GM18951 (cell line): ENCODE data around the gene IGSF9.

Source experiments
- POLR2A ChIP-seq: IDR thresholded peaks from 4 replicates; pipeline ENCODE4 v1.6.1; 2011; ENCODE audit warnings: mild to moderate bottlenecking; ENCODE audit not compliant: insufficient read length, insufficient read depth; ENCODE audit errors: extremely low read depth
- in situ Hi-C: fragments of 300-500 bp; cut with MboI; formaldehyde crosslinking; loops from one replicate; pipeline ENCODE4 v1.12.0; 2022; ENCODE audit warnings: low sequenced_read_pairs, mixed read lengths, inconsistent platforms; ENCODE audit not compliant: unreplicated experiment

IGSF9 gene

DNA sequence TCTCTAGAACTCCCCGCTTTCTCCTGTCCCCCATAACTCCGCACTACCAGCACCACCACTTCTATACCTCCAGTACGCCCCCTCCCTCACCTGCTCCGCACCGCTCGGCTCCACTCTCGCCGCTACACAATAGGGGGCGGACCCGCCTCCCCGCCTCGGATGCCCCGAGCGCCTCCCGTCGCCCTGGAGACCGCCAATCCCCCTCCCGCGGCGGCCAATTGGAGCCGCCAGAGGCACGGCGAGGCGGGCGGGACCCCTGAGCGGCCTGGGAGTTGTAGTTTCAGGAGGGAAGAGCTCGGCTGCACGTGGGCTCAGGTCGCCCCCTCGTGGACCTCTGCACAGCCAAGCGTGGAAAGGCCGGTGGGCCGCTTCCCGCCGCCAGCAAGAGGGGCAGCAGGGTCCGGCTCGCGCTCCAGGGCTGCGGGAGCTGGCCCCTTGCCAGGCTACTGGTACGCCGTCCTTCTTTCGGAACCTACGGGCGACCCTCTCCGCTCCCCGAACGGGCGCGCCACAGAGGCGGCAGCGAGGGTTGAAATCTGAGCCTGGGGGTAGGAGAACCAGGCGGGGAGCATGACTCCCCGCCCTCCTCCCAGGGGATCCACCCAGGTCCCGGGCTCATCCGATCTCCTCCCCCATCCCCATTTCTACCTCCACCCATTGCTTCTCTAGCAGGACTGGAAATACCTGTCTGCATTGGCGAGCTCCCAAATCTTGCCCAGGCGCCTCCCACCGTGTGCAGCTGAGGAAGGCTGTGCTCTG, at the start of gene IGSF9:
Gene IGSF9 (minus strand): TSS at position 131 of the 759 bp plus-strand sequence. CDS start 2,159 bp downstream, outside the sequence.
- no peak for TF ChIP-seq POLR2A
- in situ Hi-C loops: no loop called here

- TF ChIP-seq POLR2A: no peak
- in situ Hi-C loops: no loop called here
Measured at GRCh38 chr1:159994896-159995295, 49.5 kb upstream of the IGSF9 start.

GRCh38 chr1:159993911-159994310, 48.5 kb upstream of the IGSF9 start:
- in situ Hi-C loops: no loop called here
- TF ChIP-seq POLR2A: no peak

DNA sequence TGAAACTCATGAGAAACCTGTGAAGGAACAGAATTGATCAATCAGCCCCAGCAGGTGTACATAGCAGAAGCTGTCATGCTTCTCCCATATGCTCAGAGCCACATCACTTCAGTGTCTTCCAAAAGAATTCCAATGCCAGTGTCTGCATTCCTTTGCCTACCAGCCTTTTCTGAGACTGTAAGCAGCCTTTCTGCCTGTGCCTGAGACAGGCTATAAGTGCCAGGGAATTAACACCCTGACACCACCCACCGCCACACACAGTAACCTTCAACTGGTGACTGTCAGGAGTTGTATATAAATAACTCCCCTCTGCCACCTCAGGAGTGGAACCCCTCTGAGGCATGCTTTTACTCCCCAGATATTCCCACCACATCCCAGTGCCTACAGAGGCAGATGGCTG, 46.7 kb upstream of the IGSF9 start:
- TF ChIP-seq POLR2A: no peak
- in situ Hi-C loops: no loop called here

DNA sequence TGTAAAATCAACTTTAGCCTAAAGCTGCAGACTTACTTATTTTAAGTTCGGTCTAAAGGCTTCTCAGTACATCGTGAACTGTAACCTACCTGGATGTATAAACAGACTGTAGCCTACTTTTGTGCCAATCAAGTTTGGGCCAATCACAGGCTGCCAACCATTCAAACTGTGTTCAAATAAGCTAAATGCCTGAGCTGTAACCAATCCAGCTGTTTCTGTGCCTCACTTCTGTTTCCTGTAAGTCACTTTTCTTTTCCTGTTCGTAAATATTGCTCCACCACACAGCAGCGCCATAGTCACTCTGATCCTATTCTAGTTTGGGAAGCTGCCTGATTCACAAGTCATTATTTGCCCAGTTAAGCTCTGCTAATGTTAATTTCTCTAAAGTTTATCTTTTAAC, 46.1 kb upstream of the IGSF9 start:
- no peak for TF ChIP-seq POLR2A
- in situ Hi-C loops: no loop called here

GRCh38 chr1:159990005-159990404, 44.6 kb upstream of the IGSF9 start:
- in situ Hi-C loops: no loop called here
- TF ChIP-seq POLR2A: no peak

- no peak for TF ChIP-seq POLR2A
- in situ Hi-C loops: no loop called here
Measured at GRCh38 chr1:159989581-159989980, 44.2 kb upstream of the IGSF9 start.

DNA sequence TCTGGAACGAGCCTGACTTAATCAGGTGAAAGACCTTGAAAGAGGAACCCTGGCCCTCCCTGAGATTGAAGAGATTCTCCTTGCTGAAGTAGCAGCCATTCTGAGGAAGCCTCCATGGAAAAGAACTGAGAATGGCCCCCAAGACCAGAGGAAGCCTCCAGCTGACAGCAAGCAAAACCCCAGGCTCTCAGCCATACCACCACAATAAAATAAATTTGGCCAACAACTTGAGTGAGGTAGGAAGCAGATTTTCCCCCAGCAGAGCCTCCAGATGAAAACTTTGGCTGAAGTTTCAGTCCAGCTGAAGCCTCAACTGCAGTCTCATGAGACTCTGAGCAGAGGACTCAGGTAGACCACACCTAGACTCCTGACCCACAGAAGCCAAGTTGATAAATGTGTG, 42.6 kb upstream of the IGSF9 start:
- in situ Hi-C loops: no loop called here
- TF ChIP-seq POLR2A: no peak

GRCh38 chr1:159987186-159987585, 41.8 kb upstream of the IGSF9 start:
- no peak for TF ChIP-seq POLR2A
- in situ Hi-C loops: no loop called here

- in situ Hi-C loops: no loop called here
- TF ChIP-seq POLR2A: no peak
Measured at GRCh38 chr1:159986531-159986930, 41.1 kb upstream of the IGSF9 start.

DNA sequence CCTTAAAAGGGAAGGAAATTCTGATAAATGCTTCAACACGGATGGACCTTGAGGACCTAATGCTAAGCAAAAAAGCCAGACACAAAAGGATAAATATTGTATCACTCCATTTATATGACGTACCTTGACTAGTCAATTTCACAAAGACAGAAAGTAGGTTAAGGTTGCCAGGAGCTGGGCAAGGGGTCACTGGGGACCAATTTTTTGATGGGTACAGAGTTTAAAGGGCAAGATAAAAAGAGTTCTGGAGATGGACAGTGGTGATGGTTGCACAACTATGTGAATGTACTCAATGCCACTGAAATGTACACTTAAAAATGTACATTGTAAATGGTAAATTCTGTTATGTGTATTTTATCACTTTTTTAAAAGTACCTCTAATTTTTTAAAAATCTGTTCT, 40.7 kb upstream of the IGSF9 start:
- TF ChIP-seq POLR2A: no peak
- in situ Hi-C loops: no loop called here

- TF ChIP-seq POLR2A: no peak
- in situ Hi-C loops: no loop called here
Measured at GRCh38 chr1:159985473-159985872, 40.1 kb upstream of the IGSF9 start.

- in situ Hi-C loops: no loop called here
- TF ChIP-seq POLR2A: no peak
Measured at GRCh38 chr1:159983681-159984080, 38.3 kb upstream of the IGSF9 start.

DNA sequence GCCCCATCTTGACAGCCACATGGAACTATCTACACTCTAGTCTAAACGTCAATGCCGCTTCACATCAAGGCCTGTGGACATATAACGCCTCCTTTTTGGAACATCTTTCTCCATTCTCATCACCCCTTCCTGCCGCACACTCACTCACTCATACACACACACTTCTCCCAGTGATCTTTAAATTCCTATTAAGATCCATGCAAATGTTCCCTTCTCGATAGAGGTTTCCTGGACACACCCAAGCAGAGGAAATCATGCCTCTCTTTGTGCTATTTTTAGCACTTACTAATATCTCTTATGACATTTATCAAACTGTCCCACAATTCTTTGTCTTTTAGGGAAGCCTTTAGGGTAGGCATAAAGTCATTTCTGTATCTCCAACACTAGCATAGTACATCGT, 36.9 kb upstream of the IGSF9 start:
- TF ChIP-seq POLR2A: no peak
- in situ Hi-C loops: no loop called here

GRCh38 chr1:159981351-159982055, 36.1 kb upstream of the IGSF9 start:
- in situ Hi-C loops: no loop called here
- no peak for TF ChIP-seq POLR2A

DNA sequence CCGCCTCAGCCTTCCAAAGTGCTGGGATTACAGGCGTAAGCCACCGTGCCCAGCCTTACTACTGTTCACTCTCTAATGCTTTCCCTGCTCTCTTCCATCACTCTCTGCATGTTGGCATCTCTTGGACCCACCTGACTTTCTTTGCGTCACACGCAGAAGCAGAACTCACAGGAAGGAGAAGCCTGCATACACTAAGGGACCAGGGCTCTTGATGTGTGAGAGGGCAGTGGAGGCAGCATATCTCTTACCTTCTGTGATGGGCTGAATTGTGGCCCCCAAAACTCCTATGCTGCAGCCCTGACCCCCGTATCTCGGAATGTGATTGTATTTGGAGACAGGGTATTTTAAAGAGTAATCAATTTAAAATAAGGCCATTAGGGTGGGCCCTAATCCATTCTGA, 35.4 kb upstream of the IGSF9 start:
- no peak for TF ChIP-seq POLR2A
- in situ Hi-C loops: no loop called here
